WI38 (cell line): ENCODE measurements around the gene PTPN11.

Experiments
- H3K4me3 ChIP-seq: 2 replicates; pipeline ENCODE4 v1.5.1; 2011; ENCODE audit warnings: low read depth, mild to moderate bottlenecking, control low read depth, low read length
- TF ChIP-seq, protein P1 (sequence below): IDR thresholded peaks from 2 replicates; pipeline ENCODE4 v1.5.1; 2012; ENCODE audit warnings: low read depth, mild to moderate bottlenecking, control low read depth, low read length

Gene PTPN11

GRCh38 chr12:112535637-112536366, 117.1 kb downstream of the PTPN11 start:
- TF ChIP-seq, protein P1, sequence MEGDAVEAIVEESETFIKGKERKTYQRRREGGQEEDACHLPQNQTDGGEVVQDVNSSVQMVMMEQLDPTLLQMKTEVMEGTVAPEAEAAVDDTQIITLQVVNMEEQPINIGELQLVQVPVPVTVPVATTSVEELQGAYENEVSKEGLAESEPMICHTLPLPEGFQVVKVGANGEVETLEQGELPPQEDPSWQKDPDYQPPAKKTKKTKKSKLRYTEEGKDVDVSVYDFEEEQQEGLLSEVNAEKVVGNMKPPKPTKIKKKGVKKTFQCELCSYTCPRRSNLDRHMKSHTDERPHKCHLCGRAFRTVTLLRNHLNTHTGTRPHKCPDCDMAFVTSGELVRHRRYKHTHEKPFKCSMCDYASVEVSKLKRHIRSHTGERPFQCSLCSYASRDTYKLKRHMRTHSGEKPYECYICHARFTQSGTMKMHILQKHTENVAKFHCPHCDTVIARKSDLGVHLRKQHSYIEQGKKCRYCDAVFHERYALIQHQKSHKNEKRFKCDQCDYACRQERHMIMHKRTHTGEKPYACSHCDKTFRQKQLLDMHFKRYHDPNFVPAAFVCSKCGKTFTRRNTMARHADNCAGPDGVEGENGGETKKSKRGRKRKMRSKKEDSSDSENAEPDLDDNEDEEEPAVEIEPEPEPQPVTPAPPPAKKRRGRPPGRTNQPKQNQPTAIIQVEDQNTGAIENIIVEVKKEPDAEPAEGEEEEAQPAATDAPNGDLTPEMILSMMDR = no peak
- no peak overlapping the region for H3K4me3 ChIP-seq

DNA sequence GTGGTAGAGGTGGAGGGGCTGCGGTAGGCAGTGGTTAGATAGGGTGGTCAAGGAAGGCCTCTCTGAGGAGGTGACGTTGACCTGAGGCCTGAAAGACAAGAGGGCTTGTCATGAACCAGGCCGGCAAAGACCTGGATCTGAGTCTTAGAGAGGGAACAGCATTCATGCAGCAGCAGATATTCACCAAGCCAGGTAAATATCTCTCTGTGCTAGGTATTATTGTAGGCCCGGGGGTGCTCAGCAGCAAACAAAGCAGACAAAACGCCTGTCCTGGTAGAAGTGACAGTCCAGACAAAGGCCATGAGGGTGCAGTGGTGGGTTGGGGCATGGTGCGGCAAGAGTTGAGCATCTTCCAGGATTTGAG, 117.6 kb downstream of the PTPN11 start:
- TF ChIP-seq, protein P1 = no peak
- no peak overlapping the region for H3K4me3 ChIP-seq

GRCh38 chr12:112537710-112538396, 119.1 kb downstream of the PTPN11 start:
- TF ChIP-seq, protein P1 = no peak
- no peak overlapping the region for H3K4me3 ChIP-seq

GRCh38 chr12:112538740-112539139, 120.0 kb downstream of the PTPN11 start:
- TF ChIP-seq, protein P1 = no peak
- no peak overlapping the region for H3K4me3 ChIP-seq

DNA sequence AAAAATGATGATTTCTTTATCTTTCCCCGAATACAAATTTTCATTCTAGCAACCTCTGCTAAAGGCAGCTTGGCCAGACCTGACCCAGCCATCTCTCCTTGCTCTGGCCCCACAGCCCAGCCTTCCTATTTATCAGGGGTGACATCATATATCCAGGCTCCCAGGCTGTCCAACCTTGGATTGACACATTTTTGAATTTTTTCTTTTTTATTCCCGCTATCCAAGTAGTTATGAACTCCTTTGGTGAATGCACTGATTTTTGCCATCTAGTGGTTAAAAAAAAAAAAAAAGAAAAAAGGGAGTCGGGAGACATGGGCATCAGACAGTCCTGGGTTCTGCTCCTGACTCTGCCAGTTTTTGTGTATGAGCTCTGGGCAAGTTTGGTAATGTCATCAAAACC, 120.5 kb downstream of the PTPN11 start:
- TF ChIP-seq, protein P1 = no peak
- H3K4me3 ChIP-seq = no peak overlapping the region

- H3K4me3 ChIP-seq = no peak overlapping the region
- TF ChIP-seq, protein P1 = no peak
Measured at GRCh38 chr12:112540021-112540420, 121.3 kb downstream of the PTPN11 start.

DNA sequence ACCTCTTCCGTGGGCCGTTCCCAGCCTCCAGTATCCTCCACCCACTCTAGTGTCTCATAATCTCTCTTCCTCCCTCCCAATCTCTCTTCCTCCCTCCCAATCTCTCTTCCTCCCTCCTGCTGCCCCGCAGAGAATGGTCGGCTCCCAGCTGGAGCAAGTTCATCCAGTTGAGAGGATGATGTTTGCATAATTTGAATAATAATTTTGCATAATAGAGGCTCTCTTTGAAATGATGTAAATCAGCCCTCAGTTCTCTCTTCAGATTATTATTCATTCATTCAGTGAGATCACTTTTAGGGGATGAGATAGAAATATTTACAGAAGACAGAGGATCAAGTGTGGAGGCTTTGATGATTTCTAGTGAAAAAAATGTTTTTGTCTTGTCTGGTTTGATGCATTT, 125.0 kb downstream of the PTPN11 start:
- no peak overlapping the region for H3K4me3 ChIP-seq
- TF ChIP-seq, protein P1 = no peak
